ENCODE data around the gene SLC16A7.

SLC16A7 gene

DNA sequence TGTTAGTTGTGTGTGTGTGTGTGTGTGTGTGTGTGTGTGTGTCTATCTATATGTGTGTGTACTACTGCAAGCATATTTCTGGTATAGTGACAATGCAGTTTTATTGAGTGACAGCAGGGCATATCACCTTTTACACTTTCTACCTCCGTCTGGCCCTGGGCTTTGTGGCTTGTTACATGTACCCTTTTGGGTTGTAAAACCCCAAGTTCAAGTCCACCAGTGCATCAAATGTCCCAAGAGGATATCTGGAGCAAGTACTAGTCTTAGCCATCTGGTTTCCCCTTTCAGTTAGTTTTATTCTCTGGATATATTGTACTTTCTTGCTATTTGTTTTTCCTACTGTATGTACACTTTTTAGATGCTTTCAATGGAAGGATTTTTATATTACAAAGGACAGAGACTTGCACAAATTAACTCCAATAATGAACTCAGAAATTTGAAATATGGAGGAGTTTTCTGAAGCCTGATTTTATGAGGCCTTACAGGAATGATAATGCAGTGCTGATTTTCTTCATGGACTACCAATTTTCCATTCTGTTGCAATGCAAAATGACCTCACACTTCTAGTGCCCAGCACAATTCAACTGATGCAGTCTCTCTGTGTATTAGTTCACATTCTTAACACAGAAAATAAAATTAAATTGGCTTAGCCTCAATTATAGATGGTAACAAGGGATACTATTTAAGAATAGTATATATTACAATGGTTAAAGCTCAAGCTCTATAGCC is 29.1 kb downstream of the SLC16A7 start:
- DNase-seq, result peak; percentile 49

DNA sequence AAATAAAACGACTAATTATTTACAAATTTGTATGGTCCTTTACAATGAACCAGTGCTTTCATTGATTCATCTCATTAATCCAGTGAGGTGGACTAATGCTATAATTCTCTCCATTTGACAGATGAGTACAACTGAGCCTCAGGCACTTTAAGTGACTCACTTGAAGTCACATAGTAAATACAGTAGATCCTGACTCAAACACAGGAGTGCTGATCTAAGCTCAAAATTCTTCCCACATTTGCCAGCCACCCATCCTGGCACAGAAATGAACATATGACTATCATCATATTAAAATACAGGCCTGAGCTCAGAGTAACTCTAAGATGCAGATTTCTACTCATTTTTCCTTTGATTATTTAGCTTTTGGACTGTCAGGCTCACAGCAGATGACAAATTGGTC is 30.6 kb downstream of the SLC16A7 start:
- no peak for DNase-seq

GRCh38 chr12:59627582-59627981 is 31.8 kb downstream of the SLC16A7 start:
- DNase-seq, result no peak

DNA sequence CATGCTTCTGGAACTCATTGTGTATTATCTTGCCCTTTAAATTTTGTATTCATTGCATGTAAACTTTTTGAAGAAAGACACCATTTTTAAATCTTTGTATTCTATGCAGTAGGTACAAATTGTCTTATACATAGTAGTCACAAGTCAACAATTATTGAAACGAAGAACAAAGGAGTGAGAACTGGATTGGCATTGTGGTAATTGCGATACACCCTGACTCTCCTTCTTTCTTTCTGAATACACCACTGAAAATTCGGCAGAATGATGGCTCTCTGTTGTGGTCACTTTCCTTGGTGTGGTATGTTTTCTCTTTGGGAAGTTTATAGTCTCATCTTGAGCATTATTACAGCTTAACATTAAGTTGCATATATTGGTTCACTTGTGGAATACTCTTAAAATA is 34.1 kb downstream of the SLC16A7 start:
- no peak for DNase-seq

DNA sequence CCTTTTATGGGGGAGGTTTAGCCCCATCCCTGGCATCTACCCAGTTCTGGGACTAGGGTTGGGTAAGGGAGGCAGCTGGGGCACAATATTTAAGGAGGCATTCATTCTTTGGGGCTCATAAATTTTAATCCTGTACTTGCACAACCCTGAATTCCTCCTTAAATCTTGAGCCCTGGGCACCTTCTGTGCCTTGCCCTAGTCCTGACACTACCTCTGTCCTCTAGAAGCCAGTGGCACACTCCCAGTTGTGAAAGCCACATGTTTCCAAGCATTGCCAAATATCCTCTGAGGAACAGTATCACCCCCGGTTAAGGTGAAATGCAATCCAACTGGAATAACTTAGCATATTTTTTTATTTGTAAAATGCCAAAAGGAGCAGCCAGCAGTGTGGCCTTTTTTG is 36.6 kb downstream of the SLC16A7 start:
- no peak for DNase-seq

- DNase-seq, result no peak
These were observed 38.4 kb downstream of the SLC16A7 start for GRCh38 chr12:59634254-59634653.

DNA sequence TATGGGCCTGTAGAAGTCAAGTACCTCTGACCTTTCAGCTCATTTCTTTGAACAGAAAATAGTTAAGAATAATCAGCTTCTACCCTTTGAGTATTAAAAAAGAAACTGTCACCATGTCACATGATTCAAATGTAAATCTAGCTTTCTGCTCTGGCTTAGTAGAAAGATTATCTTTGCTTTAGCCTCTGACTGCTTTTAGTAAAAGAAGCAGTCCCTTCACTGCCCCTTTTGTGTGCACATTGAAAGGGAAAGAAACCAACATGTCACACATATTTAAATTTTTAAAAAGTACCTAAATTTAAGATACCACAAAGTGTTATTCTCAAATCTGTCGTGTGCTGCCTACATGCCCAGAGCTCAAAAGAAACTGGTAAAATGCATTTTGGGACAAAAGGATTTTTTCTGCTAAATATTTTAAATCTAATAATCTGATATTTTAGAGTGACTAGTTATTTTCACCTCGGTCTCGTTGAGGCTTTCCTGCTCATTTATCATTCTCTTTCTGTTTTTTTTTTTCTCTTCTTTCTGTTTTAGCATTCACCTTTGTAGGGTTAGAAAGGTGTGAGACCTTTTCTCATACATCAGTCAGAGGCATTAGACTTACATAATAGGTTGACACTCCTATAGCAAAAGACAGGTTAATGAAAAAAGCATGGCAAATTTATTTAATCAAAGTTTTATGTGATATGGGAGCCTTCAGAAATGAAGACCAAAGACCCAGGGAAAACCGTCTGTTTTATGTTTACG is 41.3 kb downstream of the SLC16A7 start:
- no peak for DNase-seq

DNA sequence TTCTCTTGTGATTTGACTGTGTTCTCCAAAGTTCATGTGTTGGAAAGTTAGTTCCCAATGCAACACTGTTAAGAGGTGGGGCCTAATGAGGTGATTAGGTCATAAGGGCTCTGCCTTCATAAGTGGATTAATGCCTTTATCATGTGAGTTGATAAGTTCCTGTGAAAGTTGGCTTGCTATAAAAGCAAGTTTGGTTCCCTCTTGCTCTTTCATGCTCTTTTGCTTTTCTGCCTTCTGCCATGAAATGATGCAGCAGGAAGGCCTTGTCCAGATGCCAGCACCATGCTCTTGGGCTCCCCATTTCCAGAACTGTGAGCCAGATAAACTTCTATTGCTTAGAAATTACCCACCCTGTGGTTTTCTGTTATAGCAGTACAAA is 41.9 kb downstream of the SLC16A7 start:
- no peak for DNase-seq

- DNase-seq, result no peak
These were observed 47.7 kb downstream of the SLC16A7 start for GRCh38 chr12:59643550-59643949.

DNA sequence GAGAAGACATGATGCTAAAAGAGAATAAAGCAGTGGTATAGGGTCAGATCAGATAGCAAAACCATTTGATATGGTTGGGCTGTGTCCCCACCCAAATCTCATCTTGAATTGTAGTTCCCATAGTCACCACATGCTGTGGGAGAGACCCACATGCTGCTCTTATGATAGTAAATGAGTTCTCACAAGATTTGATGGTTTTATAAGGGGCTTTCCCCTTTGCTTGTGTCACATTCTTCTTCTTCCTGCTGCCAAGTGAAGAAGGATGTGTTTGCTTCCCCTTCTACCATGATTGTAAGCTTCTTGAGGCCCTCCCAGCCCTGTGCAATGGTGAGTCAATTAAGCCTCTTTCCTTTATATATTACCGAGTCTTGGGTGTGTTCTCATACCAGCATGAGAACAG is 49.4 kb downstream of the SLC16A7 start:
- no peak for DNase-seq

DNA sequence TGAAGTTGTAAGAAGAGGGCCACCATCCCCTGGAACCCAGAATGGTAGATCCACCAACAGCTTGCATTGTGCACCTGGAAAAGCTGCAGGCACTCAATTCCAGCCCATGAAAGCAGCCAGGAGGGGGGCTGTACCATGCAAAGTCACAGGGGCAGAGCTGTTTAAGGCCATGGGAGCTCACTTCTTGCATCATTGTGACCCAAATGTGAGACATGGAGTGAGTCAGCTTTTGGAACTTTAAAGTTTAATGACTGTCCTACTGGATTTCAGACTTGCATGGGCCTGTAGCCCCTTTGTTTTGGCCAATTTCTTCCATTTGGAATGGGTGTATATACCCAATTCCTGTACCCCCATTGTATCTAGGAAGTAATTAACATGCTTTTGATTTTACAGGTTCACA is 50.8 kb downstream of the SLC16A7 start:
- no peak for DNase-seq

DNA sequence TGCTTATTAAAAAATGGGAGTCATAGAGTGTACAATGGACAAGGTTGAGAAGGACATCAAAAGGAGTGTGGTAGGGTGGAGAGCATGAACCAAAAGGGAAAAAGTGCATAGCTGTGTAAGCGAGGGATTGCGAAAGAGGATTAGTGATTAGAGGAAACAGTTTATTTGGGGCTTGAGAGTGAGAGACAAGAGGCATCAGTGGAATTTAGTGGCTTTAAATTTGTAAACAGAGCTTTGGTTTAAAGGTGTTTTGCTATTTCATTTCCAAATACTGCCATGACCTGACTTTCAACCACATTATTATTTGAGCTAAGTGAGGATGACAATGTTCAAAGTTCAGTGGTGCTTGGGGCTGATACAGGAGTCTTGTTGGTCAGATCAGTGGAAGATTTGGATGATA is 53.4 kb downstream of the SLC16A7 start:
- DNase-seq, result no peak

DNA sequence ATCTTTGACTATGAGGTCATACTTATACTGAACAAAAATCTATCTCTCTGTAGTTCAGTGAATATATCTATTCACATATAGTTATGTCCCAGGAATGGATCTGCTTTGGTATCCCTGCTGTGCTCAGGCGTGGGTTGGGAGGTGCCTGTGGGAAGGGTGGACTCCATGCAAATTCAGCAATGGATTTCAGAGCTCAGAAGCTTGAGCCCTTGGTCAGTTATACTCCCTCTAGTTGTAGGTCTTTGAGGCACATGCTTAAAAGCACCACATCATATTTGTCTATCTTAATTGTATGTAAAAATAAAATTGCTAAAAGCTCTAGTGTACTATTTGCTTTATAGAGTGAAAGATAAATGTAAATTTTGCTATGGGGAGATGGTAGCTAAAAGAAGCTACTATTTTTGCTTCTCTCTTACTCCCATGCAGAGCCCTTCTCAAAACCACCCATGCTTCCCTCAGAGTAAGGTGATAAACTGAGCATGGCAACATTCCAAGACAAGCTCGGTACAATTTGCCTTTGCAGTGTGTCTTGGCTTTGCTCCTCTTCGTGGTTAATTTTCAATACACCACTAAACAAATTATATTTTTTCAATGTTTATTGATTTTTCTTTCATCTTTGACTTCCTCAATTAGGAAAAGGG is 54.9 kb downstream of the SLC16A7 start:
- DNase-seq, result peak; percentile 75

GRCh38 chr12:59651229-59651920 is 55.5 kb downstream of the SLC16A7 start:
- DNase-seq, result peak; percentile 94

DNA sequence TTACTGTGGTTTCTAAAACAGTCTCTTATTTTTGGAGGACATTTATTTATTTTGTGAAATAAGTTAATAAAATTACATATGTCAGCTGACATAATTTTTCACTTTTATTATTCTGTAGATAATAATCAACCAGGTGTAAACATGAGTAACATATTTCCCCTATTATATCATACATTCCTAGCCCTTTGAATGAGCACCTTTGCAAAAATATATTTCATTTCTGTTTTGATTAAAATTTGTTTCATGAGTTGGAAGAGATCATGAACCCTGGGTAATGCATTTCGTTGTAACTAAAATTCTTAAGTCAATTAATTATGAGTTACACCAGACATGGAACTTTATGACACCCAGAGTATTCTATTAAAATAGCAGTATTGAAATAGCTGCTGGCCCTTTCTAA is 56.3 kb downstream of the SLC16A7 start:
- peak; percentile 33 for DNase-seq

- no peak for DNase-seq
These were observed 58.2 kb downstream of the SLC16A7 start for GRCh38 chr12:59654061-59654460.

- peak; percentile 50 for DNase-seq
These were observed 61.4 kb downstream of the SLC16A7 start for GRCh38 chr12:59657266-59657665.

DNA sequence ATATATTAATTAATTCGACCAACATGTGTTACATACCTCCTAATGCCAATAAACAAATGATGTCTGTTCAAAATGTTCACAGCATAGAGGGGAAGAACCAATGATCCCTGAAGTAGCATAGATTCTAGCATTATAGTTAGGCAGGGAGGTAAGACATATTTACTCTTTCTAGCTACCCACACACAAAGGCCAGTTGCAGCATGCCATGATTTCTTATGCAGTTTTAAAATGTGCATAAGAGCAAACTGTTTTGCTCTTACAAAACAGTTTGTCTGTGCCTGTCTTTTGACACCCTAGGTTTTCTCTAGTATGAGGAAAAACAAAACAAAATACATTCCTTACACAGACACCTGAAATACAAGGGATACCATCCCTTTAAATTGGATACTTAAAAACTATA is 61.9 kb downstream of the SLC16A7 start:
- DNase-seq, result no peak

- DNase-seq, result no peak
These were observed 64.3 kb downstream of the SLC16A7 start for GRCh38 chr12:59660148-59660547.

DNA sequence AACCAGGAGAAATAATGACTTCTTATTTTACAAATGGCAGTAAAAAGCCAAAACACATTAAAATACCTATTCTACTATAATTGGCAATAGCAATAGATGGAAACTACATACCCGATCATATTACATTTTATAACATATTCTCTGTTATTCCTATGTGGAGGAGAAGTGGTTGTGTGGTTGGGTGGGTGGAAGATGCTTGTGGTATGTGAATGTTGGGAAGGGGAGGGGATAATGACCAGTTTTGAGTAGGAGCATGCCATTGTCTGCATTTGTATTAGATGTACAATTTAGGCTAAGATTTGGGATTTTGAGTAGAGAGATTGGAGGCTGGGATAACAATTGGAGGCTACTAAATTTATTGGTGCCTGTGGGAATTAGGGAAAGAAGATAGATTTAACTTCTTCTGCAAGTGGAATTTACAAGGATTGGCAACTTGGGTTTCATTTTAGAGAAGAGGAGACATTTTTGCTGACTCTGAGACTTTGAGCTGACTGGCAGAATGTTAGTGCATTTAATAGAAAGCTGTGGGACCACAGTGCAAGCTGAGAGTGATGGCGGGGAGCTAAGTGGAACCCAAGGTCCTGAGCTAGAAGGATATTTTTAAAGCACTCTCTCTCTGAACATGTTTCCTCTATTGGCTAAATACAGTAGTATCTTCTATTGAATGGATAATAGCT is 65.2 kb downstream of the SLC16A7 start:
- DNase-seq, result no peak

DNA sequence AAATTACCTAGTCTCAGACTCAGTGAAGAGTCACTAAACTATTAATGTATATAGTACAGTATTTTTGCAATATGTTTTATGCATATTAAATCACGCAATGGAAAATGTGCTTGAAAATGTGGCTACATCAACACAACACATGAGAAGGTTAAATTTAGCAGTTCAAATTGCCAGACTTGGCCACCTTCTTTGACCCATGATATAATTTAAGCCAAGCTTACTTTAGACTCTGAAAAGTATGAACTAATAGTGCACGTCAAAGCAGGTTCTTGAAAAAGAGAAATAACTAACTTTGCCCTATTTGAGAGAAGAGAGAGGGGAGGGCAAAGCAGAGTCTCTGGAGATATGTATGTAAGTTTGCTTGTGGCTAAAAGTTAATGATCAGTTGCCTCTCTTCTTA is 68.7 kb downstream of the SLC16A7 start:
- no peak for DNase-seq

DNA sequence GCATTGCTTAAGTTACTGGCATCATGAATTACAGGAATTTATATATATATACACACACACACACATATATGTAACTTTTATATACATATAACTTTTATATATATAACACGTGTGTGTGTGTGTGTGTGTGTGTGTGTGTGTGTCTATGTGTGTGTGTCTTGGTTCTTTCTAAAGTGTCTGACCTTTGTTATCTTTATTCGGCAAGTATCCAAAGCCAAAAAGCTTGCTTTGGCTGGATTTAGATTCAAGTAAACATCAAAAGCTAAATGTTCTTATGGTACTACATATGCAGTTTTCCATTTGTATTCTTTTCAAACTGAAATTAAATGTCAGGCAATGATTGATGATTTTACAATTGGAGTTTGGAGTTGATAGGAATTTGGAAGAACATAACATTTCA is 69.9 kb downstream of the SLC16A7 start:
- no peak for DNase-seq

- no peak for DNase-seq
These were observed 72.8 kb downstream of the SLC16A7 start for GRCh38 chr12:59668674-59669073.
